GM13977 (cell line): Measurements from ENCODE around the gene GNL2.

Experiments used
- DNase-seq: peaks from one replicate; pipeline ENCODE4 v3.0.0; 2012; ENCODE audit warnings: low spot score
- in situ Hi-C: fragments of 300-500 bp; cut with MboI; formaldehyde crosslinking; loops from one replicate; pipeline ENCODE4 v1.12.0; 2022; ENCODE audit warnings: low sequenced_read_pairs, low pct_unique_long_range_greater_than_20kb, mixed read lengths, inconsistent platforms; ENCODE audit not compliant: unreplicated experiment
- TF ChIP-seq, protein P1 (sequence below): IDR thresholded peaks from 2 replicates; pipeline ENCODE4 v1.5.1; 2012; ENCODE audit warnings: mild to moderate bottlenecking, control low read depth; ENCODE audit not compliant: insufficient read depth; ENCODE audit errors: extremely low read depth, missing control alignments

GNL2 gene

DNA sequence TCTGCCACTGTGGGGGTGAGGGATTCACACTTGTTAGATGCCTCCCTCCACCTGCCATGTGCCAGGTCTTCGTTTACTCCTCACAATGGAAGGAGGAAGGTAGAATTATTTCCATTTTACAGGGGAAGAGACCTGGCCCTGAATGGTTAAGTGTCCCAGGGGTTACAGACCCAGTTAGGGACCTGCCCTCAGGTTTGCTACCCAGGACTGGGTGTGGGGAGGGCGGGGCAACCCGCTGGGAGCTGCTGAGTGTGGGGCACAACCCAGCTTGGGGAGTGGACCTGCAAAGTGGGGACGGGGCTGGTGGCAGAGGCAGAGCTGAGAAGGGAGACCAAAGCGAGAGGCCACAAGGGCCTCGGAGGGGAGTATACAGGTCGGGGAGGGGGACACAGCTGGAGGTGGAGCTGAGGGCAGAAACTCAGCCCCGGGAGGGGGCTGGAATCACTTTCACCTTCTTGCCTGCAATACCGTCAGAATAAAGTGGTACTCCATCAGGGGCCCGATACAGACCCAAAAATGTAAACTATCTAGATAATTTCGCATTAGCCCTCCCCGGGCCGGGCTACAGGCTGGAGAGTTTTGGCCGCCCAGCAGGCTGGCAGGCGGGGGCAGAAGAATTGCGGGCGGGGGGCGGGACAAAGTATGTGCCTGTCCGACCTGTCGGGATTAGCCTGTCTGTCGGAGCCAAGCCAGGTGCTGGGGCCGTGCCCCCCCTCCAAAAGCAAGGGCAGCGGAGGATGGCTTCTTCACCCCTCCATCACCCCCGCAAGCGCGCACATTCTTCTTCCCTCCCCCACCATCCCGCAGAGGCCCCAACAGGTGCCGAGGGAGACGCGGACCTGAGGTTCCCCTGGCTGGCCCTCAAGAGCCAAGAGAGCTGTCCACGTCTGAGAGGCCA lies 37.6 kb upstream of the GNL2 start:
- in situ Hi-C loops: no loop called here
- DNase-seq: no peak
- TF ChIP-seq, protein P1, sequence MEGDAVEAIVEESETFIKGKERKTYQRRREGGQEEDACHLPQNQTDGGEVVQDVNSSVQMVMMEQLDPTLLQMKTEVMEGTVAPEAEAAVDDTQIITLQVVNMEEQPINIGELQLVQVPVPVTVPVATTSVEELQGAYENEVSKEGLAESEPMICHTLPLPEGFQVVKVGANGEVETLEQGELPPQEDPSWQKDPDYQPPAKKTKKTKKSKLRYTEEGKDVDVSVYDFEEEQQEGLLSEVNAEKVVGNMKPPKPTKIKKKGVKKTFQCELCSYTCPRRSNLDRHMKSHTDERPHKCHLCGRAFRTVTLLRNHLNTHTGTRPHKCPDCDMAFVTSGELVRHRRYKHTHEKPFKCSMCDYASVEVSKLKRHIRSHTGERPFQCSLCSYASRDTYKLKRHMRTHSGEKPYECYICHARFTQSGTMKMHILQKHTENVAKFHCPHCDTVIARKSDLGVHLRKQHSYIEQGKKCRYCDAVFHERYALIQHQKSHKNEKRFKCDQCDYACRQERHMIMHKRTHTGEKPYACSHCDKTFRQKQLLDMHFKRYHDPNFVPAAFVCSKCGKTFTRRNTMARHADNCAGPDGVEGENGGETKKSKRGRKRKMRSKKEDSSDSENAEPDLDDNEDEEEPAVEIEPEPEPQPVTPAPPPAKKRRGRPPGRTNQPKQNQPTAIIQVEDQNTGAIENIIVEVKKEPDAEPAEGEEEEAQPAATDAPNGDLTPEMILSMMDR: no peak

GRCh38 chr1:37631036-37631435 lies 35.3 kb upstream of the GNL2 start:
- in situ Hi-C loops: no loop called here
- TF ChIP-seq, protein P1: no peak
- no peak for DNase-seq

- DNase-seq: no peak
- in situ Hi-C loops: no loop called here
- TF ChIP-seq, protein P1: no peak
These were observed 34.8 kb upstream of the GNL2 start for GRCh38 chr1:37630426-37631028.

DNA sequence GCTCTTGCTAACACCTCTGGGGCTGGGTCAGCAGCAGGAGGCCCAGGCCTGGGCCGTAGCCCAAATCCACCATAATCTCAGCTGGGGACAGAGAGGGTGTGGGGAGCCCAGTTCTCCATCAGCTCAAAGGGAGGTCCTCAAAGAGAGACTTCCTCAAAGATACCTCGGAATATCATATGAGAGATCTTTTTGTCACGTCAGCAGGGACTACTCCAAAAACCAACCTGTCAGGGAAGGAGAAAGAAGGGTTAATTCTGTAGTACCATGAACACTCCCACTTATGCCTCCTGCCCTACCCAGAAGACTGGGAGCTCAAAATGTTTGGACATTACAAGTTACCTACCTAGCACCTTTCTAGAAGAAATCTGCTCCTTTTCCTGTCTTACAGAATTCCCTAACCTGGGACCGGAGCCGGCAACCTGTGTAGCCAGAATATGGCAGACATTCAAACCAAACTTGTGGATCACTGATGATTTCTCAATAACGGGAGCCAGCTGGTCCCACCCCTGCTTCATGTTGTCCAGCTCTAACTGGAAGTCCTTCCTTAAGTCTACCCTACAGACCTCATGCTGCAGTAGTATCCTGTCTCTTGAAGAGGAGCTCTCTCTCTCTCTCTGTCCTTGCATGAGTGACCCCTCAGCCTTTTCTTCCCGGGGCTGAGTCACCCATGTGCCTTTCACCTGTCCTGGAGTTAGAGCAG lies 34.1 kb upstream of the GNL2 start:
- TF ChIP-seq, protein P1: no peak
- no peak for DNase-seq
- in situ Hi-C loops: no loop called here

DNA sequence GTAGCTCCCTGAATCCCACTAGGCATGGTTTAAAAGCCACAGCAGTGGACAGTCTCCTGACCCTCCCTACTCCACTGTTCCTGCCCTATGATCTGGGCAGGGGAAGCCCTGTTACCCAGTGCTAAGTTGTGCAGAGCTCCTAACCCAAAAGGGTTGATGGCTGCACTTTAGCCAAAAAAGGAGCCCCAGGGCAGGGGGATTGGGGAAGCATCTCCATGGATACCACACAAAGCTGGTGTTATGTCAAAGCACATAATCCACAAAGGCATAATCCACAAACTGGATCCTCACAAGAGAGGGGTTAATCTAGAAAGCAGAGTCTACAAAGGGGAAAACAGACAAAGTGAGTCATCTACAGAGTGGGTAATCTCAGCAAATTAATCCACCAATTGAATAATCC lies 33.3 kb upstream of the GNL2 start:
- in situ Hi-C loops: no loop called here
- DNase-seq: no peak

GRCh38 chr1:37628026-37628556 lies 32.4 kb upstream of the GNL2 start:
- in situ Hi-C loops: no loop called here
- DNase-seq: no peak
- TF ChIP-seq, protein P1: no peak

More for the DNA sequence above, 33.3 kb upstream of the GNL2 start:
- TF ChIP-seq, protein P1: no peak
